K562 (cell line): ENCODE data around the gene OBSCN. TPM values are rescaled to one million over a fixed set of nuclear protein-coding genes. Genes with fewer than 3 reads are reported as not detected.

Experiments
- ATF7 ChIP-seq: fragments of 450-650 bp; IDR thresholded peaks from 2 replicates; pipeline ENCODE4 v1.7.1; 2014; ENCODE audit warnings: mild to moderate bottlenecking, moderate library complexity
- DMBX1 ChIP-seq: fragments of 250-450 bp; sonication (Bioruptor Pico); IDR thresholded peaks from 2 replicates; pipeline ENCODE4 v1.8.0; 2022; ENCODE audit warnings: inconsistent platforms, mild to moderate bottlenecking, moderate library complexity, borderline replicate concordance
- DPF2 ChIP-seq: fragments of 450-650 bp; IDR thresholded peaks from 2 replicates; pipeline ENCODE4 v1.6.1; 2016
- FOXM1 ChIP-seq, 2 experiments: fragments of 450-650 bp in 1 of 2; sonication (generic) in 1 of 2; formaldehyde crosslinking in 1 of 2; IDR thresholded peaks; 2 replicates each; pipeline versions ENCODE4 v1.6.1 to v1.9.0; 2017 to 2022; ENCODE audit warnings: low read depth in 2 of 2, mild to moderate bottlenecking in 2 of 2, missing genetic modification reagents in 1 of 2, moderate library complexity in 1 of 2
- HDAC2 ChIP-seq: fragments of 450-650 bp; IDR thresholded peaks from 2 replicates; pipeline ENCODE4 v1.6.1; 2016; ENCODE audit warnings: mild to moderate bottlenecking
- KLF10 ChIP-seq: fragments of 250-450 bp; sonication (Bioruptor Pico); IDR thresholded peaks from 2 replicates; pipeline ENCODE4 v1.6.1; 2021; ENCODE audit warnings: matching md5 sums
- MCM7 ChIP-seq, 2 experiments: fragments of 450-650 bp; IDR thresholded peaks; 2 replicates each; pipeline ENCODE4 v1.6.1; 2016 to 2018
- MTA2 ChIP-seq: fragments of 450-650 bp; IDR thresholded peaks from 2 replicates; pipeline ENCODE4 v1.6.1; 2016; ENCODE audit warnings: low read depth
- NCOA1 ChIP-seq: fragments of 450-650 bp; IDR thresholded peaks from 2 replicates; pipeline ENCODE4 v1.6.1; 2016; ENCODE audit warnings: low read depth
- NFATC3 ChIP-seq: fragments of 450-650 bp; IDR thresholded peaks from 2 replicates; pipeline ENCODE4 v1.6.1; 2017; ENCODE audit warnings: mild to moderate bottlenecking
- NFYB ChIP-seq: IDR thresholded peaks from 2 replicates; pipeline ENCODE4 v1.6.1; 2011; ENCODE audit warnings: mild to moderate bottlenecking, moderate library complexity; ENCODE audit not compliant: insufficient read length; ENCODE audit errors: extremely low read depth
- PCBP2 ChIP-seq: fragments of 200-400 bp; formaldehyde crosslinking; IDR thresholded peaks from 2 replicates; pipeline ENCODE4 v1.6.1; 2018; ENCODE audit warnings: low read length, low read depth, mild to moderate bottlenecking, moderate library complexity; ENCODE audit not compliant: poor library complexity, severe bottlenecking
- PHB2 ChIP-seq: fragments of 450-650 bp; IDR thresholded peaks from 2 replicates; pipeline ENCODE4 v1.6.1; 2017; ENCODE audit warnings: low read depth
- RCOR1 ChIP-seq, 2 experiments: IDR thresholded peaks; 2 replicates each; pipeline ENCODE4 v1.6.1; 2012; ENCODE audit warnings: low read depth in 2 of 2, low read length in 2 of 2, borderline replicate concordance in 1 of 2, improper control_type of control experiment in 1 of 2
- SRSF3 ChIP-seq: fragments of 200-400 bp; formaldehyde crosslinking; IDR thresholded peaks from 2 replicates; pipeline ENCODE4 v1.6.1; 2016; ENCODE audit warnings: mild to moderate bottlenecking, low read length, moderate library complexity; ENCODE audit not compliant: insufficient read depth
- TRIM24 ChIP-seq, 2 experiments: fragments of 450-650 bp; IDR thresholded peaks; 2 replicates each; pipeline ENCODE4 v1.6.1; 2016
- ZNF124 ChIP-seq: sonication (generic); formaldehyde crosslinking; IDR thresholded peaks from 2 replicates; pipeline ENCODE4 v1.8.1; 2022; ENCODE audit warnings: missing genetic modification reagents
- ZNF695 ChIP-seq: fragments of 450-650 bp; formaldehyde crosslinking; IDR thresholded peaks from 2 replicates; pipeline ENCODE4 v1.4.0; 2020; ENCODE audit warnings: mild to moderate bottlenecking, moderate library complexity
- ZNF766 ChIP-seq: fragments of 200-800 bp; sonication (Bioruptor generic); conservative IDR thresholded peaks from 2 replicates; pipeline ENCODE4 v1.6.1; 2016; ENCODE audit warnings: missing genetic modification characterization, missing compliant biosample characterization
- polyA plus RNA-seq, 8 experiments: library from polyadenylated mRNA; depleted of rRNA in 4 of 8; stranded (reverse) in 5 of 8; unstranded in 3 of 8; fragments of >200 nt; fragmentation: Nextera tagmentation in 2 of 8; fragmentation: Illumina TruSeq in 1 of 8; extraction: Ambion mirVana in 2 of 8; extraction: Trizol in 1 of 8; gene quantifications; 2 replicates each; pipeline versions ENCODE4 v1.2.1 to v1.2.3, GENCODE V29; 2011 to 2014; ENCODE audit warnings: inconsistent platforms in 1 of 8, missing spikeins in 1 of 8
- total RNA-seq, 7 experiments: library from RNA; depleted of rRNA in 6 of 7; stranded (reverse); fragments of >200 nt in 6 of 7; fragmentation: Illumina TruSeq in 2 of 7; extraction: Trizol in 2 of 7; gene quantifications; 2 replicates each; pipeline versions ENCODE4 v1.2.1 to v1.2.3, GENCODE V29; 2011 to 2021; ENCODE audit warnings: low replicate concordance in 1 of 7
- TF ChIP-seq, protein P1 (sequence below): fragments of 450-650 bp; formaldehyde crosslinking; conservative IDR thresholded peaks from 2 replicates; pipeline ENCODE4 v1.4.0; 2022; ENCODE audit warnings: mild to moderate bottlenecking, missing genetic modification characterization
- TF ChIP-seq, protein P2 (sequence below), 2 experiments: fragments of 450-650 bp in 1 of 2; sonication (generic) in 1 of 2; formaldehyde crosslinking in 1 of 2; IDR thresholded peaks in 1 of 2; conservative IDR thresholded peaks in 1 of 2; 2 replicates each; pipeline versions ENCODE4 v1.6.1 to v1.8.1; 2016 to 2023; ENCODE audit warnings: mild to moderate bottlenecking in 2 of 2, moderate library complexity in 2 of 2, inconsistent platforms in 1 of 2, missing genetic modification reagents in 1 of 2
- TF ChIP-seq, protein P3 (sequence below), 2 experiments: fragments of 200-800 bp in 1 of 2; sonication (Bioruptor generic) in 1 of 2; sonication (generic) in 1 of 2; formaldehyde crosslinking in 1 of 2; IDR thresholded peaks in 1 of 2; conservative IDR thresholded peaks in 1 of 2; 2 replicates each; pipeline versions ENCODE4 v1.5.0 to v1.6.1; 2016 to 2020; ENCODE audit warnings: missing compliant biosample characterization in 1 of 2, missing genetic modification characterization in 1 of 2, missing genetic modification reagents in 1 of 2

Gene OBSCN
- total and polyA plus RNA-seq, 9 of the 15 experiments (the other 6 are each of a cell fraction or from before 2014, with no cell fraction given) = 0.18 to 19.7 (median 3.6) TPM

DNA sequence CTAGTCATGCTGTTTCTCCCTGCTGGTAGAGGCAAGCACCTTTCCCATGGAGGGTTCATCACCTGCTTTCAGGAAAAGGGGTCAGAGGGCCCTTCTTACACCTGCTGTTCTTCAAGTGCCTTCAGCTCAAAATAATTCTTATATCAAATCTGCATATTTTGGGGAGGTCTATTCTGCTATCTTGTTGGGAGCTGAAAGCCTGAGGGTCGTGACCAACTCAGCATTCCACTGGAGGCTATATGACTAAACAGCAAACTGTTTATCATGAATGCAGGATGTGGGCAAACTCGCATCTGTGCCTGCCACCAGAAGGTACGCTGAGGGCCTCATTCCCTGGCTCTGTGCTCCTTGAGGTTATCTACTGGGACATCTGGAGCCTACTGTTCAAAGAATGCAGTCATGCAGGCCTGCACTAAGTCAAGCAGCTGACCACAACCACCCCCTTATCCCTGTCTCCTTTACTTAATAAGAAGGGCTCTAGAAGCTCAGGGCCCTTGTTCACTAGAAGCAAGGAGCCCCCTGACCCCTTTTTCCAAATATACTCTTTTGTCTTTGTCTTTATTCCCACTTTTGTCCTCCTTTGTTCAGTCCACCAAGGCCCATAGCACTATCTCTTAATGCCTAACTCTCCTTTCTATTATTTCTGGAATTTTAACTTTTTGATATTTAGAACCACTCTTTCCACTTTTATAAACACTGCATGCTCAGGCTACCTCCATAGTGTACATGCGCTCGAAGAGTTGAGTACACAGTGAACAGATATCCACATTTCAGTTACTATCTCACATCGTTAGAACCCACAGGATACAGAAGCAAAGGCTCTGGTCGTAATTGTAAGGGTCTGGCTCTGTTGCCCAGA lies 213.4 kb downstream of the OBSCN start (continued):
- TF ChIP-seq KLF10 (CRISPR knock-in tag) = no peak
- TF ChIP-seq ZNF124 (CRISPR knock-in tag) = no peak
- TF ChIP-seq DPF2 = peak; percentile 90
- 0 out of 2 replicates have a peak, but pooled peaks have one; percentile 32 for TF ChIP-seq NCOA1
- TF ChIP-seq, protein P1, sequence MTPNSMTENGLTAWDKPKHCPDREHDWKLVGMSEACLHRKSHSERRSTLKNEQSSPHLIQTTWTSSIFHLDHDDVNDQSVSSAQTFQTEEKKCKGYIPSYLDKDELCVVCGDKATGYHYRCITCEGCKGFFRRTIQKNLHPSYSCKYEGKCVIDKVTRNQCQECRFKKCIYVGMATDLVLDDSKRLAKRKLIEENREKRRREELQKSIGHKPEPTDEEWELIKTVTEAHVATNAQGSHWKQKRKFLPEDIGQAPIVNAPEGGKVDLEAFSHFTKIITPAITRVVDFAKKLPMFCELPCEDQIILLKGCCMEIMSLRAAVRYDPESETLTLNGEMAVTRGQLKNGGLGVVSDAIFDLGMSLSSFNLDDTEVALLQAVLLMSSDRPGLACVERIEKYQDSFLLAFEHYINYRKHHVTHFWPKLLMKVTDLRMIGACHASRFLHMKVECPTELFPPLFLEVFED (CRISPR knock-in tag) = 0 out of 2 replicates have a peak, but pooled peaks have one; percentile 35
- TF ChIP-seq, protein P2, sequence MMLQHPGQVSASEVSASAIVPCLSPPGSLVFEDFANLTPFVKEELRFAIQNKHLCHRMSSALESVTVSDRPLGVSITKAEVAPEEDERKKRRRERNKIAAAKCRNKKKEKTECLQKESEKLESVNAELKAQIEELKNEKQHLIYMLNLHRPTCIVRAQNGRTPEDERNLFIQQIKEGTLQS (IDR thresholded peaks at IDR 0.05) = peak; percentile 59
- TF ChIP-seq, protein P2 (CRISPR knock-in tag; conservative IDR thresholded peaks at IDR 0.05) = peak; percentile 37; the same call in 1 of the 2 replicates
- TF ChIP-seq, protein P3, sequence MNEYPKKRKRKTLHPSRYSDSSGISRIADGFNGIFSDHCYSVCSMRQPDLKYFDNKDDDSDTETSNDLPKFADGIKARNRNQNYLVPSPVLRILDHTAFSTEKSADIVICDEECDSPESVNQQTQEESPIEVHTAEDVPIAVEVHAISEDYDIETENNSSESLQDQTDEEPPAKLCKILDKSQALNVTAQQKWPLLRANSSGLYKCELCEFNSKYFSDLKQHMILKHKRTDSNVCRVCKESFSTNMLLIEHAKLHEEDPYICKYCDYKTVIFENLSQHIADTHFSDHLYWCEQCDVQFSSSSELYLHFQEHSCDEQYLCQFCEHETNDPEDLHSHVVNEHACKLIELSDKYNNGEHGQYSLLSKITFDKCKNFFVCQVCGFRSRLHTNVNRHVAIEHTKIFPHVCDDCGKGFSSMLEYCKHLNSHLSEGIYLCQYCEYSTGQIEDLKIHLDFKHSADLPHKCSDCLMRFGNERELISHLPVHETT (CRISPR knock-in tag; conservative IDR thresholded peaks at IDR 0.05 in 1 of 2, IDR thresholded peaks at IDR 0.05 in 1 of 2) = peak in 1 of 2 experiments; percentile 45; a peak in 1 of 4 replicates
- 0 out of 2 replicates have a peak, but pooled peaks have one; percentile 10 for TF ChIP-seq HDAC2
- 0 out of 2 replicates have a peak, but pooled peaks have one; percentile 35 for TF ChIP-seq ATF7
- no peak for TF ChIP-seq SRSF3
- peak; percentile 83 for TF ChIP-seq DMBX1 (CRISPR knock-in tag)
- peak; percentile 79 for TF ChIP-seq MTA2
- TF ChIP-seq PCBP2 = no peak
- TF ChIP-seq ZNF766 = peak; percentile 62; the same call in 1 of the 2 replicates
- TF ChIP-seq ZNF695 = no peak
- no peak for TF ChIP-seq MCM7 (IDR thresholded peaks at IDR 0.05)
- TF ChIP-seq NFYB = no peak
- TF ChIP-seq RCOR1 (IDR thresholded peaks at IDR 0.05; ENCODE audit: borderline replicate concordance in 1 of 2, low read depth in 2 of 2, low read length in 2 of 2) = peak in 1 of 2 experiments; percentile 39; a peak in 1 of 4 replicates
- TF ChIP-seq TRIM24 (IDR thresholded peaks at IDR 0.05) = peak; percentile 92 to 93
- TF ChIP-seq NFATC3 = no peak
- TF ChIP-seq PHB2 = peak; percentile 42; the same call in 1 of the 2 replicates
- peak; percentile 54; the same call in 1 of the 2 replicates for TF ChIP-seq FOXM1 (IDR thresholded peaks at IDR 0.05; ENCODE audit: low read depth)
- TF ChIP-seq FOXM1 (CRISPR knock-in tag; IDR thresholded peaks at IDR 0.05; ENCODE audit: low read depth) = no peak
